GM19467 (cell line): Measurements from ENCODE around the gene RAB21.
A peak's percentile ranks its signal among the peaks of the same experiment; 100 is the strongest.
"Not testable (repeated sequence)": the region's sequence is repeated elsewhere in the genome, so short reads cannot be mapped to it uniquely, and the experiment has no call there.

Experiments
- ATAC-seq: cut with Tn5 transposase; IDR thresholded peaks from one replicate; pipeline ENCODE4 v1.9.1; 2021; ENCODE audit warnings: mild to moderate bottlenecking, moderate library complexity; ENCODE audit not compliant: unreplicated experiment

Gene RAB21

GRCh38 chr12:71792599-71792998 lies 37.9 kb downstream of the RAB21 start:
- no peak for ATAC-seq

GRCh38 chr12:71795901-71796300 lies 41.2 kb downstream of the RAB21 start:
- no peak for ATAC-seq

- no peak for ATAC-seq
These were observed 42.9 kb downstream of the RAB21 start for GRCh38 chr12:71797531-71797930.

GRCh38 chr12:71799106-71799505 lies 44.4 kb downstream of the RAB21 start:
- ATAC-seq = no peak

- no peak for ATAC-seq
These were observed 45.5 kb downstream of the RAB21 start for GRCh38 chr12:71800177-71800576.

GRCh38 chr12:71804505-71804904 lies 49.8 kb downstream of the RAB21 start:
- ATAC-seq = no peak

GRCh38 chr12:71810921-71811320 lies 56.3 kb downstream of the RAB21 start:
- ATAC-seq = no peak

- not testable (repeated sequence) for ATAC-seq
These were observed 60.6 kb downstream of the RAB21 start for GRCh38 chr12:71815242-71815641.

GRCh38 chr12:71822088-71822487 lies 67.4 kb downstream of the RAB21 start:
- not testable (repeated sequence) for ATAC-seq

- no peak for ATAC-seq
These were observed 74.2 kb downstream of the RAB21 start for GRCh38 chr12:71828813-71829212.

- no peak for ATAC-seq
These were observed 82.7 kb downstream of the RAB21 start for GRCh38 chr12:71837356-71837755.

GRCh38 chr12:71838231-71838630 lies 83.6 kb downstream of the RAB21 start:
- ATAC-seq = no peak

GRCh38 chr12:71838676-71839075 lies 84.0 kb downstream of the RAB21 start:
- ATAC-seq = no peak

GRCh38 chr12:71840231-71840847 lies 85.7 kb downstream of the RAB21 start:
- ATAC-seq = peak; percentile 18

GRCh38 chr12:71846322-71846940 lies 91.8 kb downstream of the RAB21 start:
- no peak for ATAC-seq

- ATAC-seq = no peak
These were observed 93.5 kb downstream of the RAB21 start for GRCh38 chr12:71848212-71848611.

GRCh38 chr12:71849109-71849851 lies 94.6 kb downstream of the RAB21 start:
- ATAC-seq = no peak
